Measurements from ENCODE around the gene ATP4B.

The ATP4B gene

DNA sequence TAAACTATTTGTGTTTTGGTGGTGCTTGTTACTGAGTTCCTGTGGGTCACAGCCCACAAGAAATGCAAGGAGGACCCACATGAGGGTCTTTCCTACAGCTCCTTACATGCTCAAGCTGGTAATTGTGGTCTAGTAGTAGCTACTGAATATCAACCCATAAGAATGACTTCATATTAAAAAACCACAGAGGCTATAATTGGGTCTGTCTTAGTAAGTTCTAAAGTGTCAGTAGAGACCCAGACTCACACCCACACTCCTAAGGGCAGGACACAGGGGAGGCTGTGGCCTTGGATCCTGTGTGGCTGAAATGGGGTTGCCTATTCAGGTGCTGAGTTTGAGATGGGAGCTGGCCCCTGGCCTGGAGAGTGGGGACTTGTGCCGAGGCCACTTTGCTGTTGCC is 53.8 kb downstream of the ATP4B start:
- no peak for DNase-seq

DNA sequence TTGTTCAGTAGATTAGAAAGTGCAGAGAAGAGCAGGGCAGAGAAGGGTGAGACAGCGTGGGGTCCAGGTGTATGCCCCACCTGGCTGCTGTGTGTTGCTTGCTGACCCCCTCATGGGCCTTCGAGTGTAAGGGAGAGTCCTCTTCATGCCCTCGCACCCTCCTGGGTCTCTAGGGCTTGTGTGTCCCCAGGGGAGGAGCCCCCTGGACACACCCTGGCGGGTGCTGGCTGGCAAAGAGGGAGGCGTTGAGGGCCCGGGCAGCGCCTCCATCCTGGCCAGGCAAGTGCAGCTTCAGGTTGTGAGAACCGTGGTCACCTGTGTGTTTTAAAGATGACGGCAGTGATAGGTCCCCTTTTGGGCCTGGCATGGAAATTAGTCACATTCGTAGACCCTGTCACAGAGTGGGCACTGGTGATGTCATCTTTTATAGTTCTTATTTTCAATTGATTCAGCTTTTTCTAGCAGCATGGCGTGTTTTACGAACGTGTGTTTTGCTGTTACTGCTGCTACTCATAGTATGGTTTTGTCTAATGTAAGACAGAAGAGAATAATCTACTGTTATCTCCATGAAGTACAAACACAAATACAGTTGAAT is 54.8 kb downstream of the ATP4B start:
- no peak for DNase-seq

DNA sequence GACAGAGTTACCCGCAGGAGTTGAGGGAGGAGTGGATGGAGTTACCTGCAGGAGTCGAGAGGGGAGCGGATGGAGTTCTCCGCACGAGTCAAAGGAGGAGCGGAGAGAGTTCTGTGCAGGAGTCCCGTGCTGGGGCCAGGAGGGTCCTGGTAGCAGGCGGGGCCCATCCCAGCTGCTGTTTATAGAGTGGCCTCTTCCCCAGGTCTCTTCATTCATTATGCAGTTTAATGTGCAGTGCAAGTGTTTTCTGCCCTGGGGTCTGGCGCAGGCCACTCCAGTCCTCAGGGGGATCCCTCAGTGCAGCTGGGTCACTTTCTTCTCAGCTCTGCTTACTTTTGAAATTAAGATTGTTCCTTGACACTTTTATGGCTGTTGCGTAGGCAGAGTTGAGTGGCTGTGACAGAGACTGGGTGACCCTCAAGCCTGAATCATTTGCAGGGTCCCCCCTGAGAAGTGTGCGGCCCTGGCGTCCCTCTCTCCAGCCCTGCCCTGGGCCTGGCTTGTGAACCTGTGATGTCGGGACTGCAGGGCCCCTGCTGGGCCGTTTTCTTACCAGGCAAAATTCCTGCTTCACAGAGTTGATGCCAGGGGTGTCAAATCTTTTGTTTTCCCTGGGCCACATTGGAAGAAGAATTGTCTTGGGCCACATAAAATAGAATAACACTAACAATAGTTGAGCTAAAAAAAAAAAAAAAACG is 55.6 kb downstream of the ATP4B start:
- DNase-seq = no peak

DNA sequence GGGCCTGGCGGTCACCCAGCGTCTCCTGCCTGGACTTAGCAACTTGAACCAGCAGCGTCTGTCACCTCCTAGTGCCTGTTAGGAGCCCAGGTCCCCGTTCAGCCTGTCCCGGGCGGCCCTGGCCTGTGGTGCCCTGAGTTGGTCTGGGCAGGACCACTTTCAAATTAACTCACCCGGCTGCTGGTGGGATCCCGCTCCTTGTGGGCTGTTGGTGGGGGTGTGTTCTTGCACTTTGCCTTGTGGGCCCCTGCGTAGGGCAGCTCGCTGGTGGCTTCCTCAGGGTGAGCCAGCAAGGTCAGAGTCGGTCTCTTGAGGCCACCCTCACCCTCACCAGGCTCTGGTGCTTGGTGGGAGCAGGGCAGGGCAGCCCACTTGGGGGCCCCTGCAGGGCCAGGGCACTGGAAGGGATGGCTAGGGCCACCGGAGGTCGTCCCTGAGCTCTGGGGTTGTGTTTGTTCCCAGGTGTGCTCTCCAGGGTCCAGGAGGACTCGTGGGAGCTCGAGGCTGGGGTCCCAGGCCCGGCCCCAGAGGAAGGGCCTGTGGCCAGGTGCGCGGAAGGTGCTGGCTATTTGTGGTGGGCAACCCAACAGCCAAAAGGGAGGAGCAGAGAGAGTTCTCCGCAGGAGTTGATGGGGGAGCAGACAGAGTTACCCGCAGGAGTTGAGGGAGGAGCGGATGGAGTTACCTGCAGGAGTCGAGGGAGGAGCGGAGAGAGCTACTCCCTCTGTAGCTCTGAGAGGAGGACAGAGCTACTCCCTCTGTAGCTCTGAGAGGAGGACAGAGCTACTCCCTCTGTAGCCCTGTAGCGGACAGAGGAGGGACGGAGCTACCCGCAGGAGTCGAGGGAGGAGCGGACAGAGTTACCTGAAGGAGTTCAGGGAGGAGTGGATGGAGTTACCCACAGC is 56.6 kb downstream of the ATP4B start:
- no peak for DNase-seq

DNA sequence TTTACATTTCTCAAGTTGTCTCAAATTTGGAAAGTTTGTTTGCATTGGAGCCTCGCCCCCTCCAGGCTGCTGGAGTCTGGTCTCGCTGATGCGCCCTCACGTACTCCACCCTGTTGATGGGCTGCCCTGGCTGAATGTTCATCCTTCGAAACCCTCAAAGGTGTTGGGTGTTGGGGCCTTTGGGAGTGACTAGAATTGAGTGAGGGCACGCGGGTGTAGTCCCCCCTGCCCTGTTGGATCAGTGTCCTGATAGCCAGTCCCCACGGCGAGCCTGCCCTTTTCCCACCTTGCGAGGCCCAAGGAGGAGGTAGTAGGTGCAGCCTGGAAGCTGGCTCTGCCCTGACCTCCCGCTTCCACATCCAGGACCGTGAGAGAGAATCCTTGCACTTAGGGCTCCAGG is 58.6 kb downstream of the ATP4B start:
- DNase-seq = no peak
